Activated CD4-positive, alpha-beta T cell treated with anti-CD3 and anti-CD28 coated beads, Interleukin-2, amount 50 U/mL, for 16 hours (primary cell): ENCODE results near the gene COMMD6.

ENCODE experiments used
- DNase-seq: peaks from one replicate; pipeline ENCODE4 v3.0.0-alpha.2; 2020

Gene COMMD6

DNA sequence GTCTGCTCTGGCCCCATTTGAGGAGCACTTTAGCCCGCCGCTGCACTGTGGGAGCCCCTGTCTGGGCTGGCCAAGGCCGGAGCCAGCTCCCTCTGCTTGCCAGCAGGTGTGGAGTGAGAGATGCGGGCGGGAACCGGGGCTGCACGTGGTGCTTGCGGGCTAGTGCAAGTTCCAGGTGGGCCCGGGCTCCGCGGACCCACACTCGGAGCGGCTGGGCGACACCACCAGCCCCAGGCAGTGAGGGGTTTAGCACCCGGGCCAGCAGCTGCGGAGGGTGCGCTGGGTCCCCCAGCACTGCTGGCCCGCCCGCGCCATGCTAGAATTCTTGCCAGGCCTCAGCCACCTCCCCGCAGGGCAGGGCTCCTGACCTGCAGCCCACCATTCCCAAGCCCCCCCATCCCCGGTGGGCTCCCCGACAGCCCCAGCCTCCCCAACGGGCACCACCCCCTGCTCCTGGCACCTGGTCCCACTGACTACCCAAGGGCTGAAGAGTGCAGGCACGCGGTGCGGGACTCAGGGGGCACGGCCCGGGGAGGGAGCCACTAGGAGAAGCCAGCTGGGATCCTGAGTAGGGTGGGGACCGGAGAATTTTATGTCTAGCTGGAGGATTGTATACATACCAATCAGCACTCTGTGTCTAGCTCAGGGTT lies 19.1 kb downstream of the COMMD6 start:
- no peak for DNase-seq

- no peak for DNase-seq
Measured at GRCh38 chr13:75514080-75514995, 23.3 kb downstream of the COMMD6 start.

DNA sequence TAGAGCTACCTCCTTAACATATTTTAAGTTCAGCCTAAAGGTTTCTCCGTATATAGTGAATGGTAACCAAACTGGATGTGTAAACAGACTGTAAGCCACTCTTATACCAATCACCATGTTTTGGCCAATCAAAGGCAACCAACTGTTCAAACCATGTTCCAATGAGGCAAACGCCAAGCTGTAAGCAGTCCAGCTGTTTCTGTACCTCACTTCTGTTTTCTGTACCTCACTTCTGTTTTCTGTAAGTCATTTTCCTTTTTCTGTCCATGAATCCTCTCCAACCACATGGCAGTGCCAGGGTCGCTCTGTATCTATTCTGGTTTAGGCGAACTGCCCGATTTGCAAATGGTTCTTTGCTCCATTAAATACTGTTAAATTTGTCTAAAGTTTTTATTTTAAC lies 24.4 kb downstream of the COMMD6 start:
- no peak for DNase-seq

- no peak for DNase-seq
Measured at GRCh38 chr13:75512253-75512652, 25.4 kb downstream of the COMMD6 start.

DNA sequence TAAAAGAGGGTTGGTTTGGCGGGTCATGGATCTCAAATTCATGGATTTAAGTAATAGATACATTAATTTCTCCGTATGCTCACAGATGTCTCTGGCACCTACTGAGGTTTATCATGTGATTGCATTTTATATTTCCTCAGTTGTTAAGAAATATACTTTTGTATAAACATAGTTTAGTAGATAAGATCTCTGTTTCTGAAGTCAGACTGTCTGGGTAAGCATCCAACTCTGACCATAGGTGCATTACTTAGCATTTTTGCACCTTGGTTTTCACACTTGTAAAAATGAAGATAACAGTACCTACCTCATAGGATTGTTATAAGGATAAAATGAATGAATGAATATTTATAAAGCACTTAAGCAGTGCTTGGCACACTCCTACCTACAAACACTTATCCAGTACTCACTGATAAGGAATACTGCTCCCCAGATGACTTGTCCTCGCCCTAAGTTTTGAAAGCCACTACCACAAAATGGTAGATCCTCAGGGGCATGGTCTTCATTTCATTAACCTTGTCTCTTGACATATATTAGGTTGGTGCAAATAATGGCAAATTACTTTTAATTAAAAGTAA lies 26.5 kb downstream of the COMMD6 start:
- no peak for DNase-seq

GRCh38 chr13:75508002-75508548 lies 29.6 kb downstream of the COMMD6 start:
- no peak for DNase-seq

DNA sequence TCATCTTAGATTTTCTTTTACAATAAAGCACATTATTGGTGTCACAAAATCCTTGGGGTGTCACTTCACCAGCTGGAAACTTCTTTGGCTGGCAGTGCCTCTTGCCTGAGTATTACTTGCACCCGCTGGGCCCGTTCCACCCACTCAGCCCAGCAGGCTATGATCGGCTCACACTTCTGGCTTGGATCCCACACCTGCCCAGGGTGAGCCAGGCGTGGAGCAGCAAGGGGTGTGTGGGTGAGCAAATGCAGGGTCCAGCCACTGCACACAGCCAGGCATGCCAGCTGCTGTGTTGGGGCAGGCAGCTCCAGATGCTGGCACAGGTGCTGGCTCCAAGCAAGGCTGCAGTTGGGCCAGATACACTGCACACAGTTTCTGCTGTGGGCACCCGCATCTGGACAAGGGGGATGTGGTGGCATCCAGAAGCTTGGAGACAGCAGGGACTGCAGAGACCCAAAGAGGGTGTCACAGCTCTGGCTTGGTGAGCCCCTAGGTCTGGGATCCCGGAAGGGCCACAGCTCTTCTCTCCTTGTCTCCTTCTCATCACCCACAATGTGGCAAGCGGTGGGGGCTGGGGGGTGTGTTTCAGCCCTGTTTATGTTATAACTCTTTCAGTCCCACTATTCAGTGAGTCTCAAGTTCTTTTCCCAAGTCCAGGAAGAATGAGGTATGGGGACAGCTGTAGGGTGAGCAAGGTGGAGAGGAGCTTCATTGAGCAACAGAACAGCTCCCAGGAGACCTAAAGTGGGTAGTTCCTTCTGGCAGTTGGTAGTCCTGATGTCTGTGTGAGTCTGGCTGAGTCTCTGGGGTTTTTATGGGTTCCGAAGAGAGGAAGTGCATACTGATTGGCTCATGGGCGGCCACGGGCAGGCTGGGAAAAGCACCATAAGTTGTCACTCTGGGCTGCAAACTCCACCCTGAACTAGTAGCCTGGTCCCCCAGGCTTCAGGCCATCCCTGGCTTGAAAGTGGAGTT lies 30.3 kb downstream of the COMMD6 start:
- no peak for DNase-seq

DNA sequence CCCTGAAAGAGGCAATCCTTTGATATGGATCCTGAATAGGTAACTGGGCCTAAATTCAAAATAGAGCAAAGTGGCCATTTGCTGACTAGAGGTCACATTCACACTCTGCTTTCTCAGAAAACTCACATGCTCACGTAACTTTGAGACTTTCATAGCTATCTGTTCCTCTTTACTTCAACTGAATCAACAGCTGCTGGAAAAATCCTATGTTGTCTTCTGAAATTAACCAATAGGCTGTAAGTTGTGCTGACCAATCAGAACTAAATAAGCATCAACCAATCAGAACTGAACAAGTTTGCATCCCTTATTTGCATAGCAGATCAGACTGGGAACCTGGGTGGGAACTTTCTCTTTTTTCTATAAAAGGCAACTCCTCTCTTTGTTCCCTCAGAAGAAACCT lies 31.6 kb downstream of the COMMD6 start:
- no peak for DNase-seq

DNA sequence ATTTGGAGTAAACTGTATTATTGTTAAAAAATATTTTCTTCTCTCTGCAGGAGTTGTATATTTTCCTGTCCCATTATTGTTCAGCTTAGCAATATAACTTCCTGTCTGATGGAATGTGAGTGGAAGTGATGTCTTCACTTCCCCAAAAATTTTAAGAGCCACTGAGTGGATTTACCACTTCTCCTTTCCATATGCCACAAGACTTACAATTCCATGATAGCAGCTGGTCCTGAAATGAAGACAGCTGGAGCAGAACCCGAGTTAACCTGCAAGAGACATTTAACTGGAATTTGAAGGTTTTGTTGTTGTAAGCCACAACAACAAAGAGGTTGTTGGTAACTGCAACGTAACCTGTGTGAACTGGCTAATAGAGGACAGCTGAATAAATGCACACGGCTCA lies 32.3 kb downstream of the COMMD6 start:
- DNase-seq = no peak

GRCh38 chr13:75495938-75496337 lies 41.7 kb downstream of the COMMD6 start:
- no peak for DNase-seq

DNA sequence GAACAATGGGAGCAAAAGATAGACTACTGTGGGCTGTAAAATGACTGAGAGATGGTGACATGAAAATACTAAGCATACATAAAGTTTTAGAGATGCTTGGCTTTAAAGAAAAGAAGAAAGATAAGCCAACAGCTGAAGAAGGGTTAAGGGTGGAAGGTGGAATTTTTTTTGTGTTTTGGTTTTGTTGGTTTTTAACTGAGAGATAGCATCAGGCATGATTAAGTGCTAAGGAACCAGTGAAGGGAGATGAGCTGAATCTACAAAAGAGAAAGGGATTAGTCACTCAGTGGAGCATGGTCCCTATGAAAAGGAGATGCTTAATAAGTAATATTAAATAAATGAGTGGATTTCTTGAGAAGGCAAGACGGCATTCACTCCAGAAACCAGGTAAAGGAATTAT lies 43.1 kb downstream of the COMMD6 start:
- DNase-seq = no peak

- no peak for DNase-seq
Measured at GRCh38 chr13:75493156-75493555, 44.5 kb downstream of the COMMD6 start.

DNA sequence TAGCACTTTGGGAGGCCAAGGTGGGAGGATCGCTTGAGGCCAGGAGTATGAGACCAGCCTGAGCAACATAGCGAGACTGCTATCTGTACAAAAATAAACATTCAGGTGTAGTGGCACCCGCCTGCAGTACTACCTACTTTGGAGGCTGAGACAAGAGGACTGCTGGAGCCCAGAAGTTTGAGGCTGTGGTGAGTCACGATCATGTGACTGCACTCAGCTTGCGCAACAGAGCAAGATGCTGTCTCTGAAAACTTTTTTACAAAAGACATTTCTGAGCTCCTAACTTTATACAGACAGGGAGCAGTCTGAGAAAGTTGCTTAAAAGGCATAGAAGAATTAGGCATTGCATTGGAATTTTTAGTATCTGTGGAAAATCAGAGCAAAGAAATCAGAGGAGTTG lies 45.3 kb downstream of the COMMD6 start:
- DNase-seq = no peak

- no peak for DNase-seq
Measured at GRCh38 chr13:75491376-75491775, 46.3 kb downstream of the COMMD6 start.

- peak; percentile 69 for DNase-seq
Measured at GRCh38 chr13:75489502-75490263, 48.0 kb downstream of the COMMD6 start.

DNA sequence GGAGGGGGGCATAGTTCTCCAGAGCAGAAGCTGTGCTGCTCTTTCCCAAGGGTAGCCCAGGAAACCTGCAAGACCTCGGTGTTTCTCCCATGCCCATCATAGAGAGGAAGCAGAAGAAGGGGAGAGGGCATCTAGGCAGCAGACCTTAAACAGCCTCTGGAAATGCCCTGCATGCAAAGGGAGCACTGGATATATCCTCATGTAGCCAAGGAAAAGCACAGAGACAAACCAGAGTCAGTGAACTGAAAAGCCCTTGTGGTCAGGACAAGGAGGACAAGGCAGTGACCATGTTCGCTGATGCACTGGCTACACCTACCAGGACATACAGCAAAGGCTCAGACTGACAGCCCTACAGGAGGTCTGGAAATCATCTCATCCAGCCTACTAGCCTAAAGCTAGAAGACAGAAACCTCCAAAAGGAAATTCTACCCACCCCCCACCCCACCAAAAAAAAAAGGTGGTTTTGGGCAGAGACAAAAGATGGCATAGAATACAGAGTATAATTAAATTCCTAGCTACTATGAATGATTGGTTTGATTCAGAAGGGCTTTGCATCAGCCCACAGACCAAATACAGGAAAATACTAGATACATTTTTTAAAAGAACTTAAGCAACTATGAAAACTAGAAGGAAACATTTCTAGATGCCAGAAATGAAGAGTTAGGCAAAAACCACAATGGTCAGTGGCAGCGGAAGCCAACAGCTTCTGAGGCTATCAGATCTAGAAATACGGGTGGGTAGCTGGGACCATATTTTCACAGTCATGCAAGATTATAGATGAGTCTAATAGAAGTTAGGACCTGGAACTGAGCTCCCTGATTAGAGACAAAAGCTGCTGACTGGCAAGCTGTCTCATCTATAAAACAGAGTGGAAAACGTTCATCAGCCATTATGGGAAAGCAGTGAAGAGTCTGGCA lies 51.2 kb downstream of the COMMD6 start:
- no peak for DNase-seq

DNA sequence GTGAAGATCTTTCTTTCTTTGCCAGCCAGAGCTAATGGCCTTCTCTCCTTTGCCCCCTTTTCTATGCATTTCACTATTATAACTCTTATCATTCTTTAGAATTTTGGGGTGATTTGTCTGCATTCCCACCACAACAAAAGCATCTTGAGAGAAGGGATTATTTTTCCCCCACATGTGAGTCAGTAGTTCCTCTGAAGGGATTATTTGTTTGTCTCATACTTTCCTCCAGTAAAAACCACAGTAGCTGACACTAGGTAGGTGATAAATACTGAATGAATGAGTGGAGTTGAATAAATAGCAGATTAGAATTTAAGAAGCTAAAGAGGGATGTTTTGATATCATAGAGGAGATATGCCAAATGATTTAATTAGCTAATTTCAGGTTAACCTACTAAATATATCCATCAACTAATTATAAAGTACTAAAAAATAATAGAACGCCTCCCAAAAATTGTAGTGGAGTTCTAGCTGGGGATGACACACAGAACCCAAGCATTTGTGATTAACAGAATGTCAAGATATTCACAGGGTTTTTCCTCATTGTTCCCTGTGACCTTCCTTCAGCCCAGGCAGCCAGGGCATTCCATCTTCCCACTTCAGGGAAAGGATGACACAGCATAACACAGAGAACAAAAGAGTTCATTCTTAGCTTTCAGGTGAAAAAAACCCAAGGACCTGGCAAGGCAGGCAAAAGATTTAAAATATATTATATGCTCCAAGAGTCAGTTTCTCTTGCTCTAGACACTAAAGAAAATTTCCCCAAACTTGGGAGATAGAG lies 52.2 kb downstream of the COMMD6 start:
- DNase-seq = no peak

- no peak for DNase-seq
Measured at GRCh38 chr13:75482820-75483079, 54.9 kb downstream of the COMMD6 start.

GRCh38 chr13:75482070-75482819 lies 55.4 kb downstream of the COMMD6 start, which contains the start of gene TBC1D4:
Gene TBC1D4 (minus strand): TSS chr13:75482169. CDS start chr13:75481767, 402 bp downstream.
- DNase-seq = peak; percentile 76
